SK-N-SH treated with all-trans-retinoic acid at 6 μM for 48 hours (cell line): ENCODE measurements around the gene P2RX4.

Experiments used
- CSDC2 ChIP-seq: fragments of 250-450 bp; sonication (Bioruptor Pico); IDR thresholded peaks from 2 replicates; pipeline ENCODE4 v1.5.0; 2020; ENCODE audit warnings: mild to moderate bottlenecking, moderate library complexity
- OSR1 ChIP-seq: fragments of 250-450 bp; sonication (Bioruptor Pico); IDR thresholded peaks from 2 replicates; pipeline ENCODE4 v1.8.0; 2022; ENCODE audit warnings: moderate library complexity, mild to moderate bottlenecking, inconsistent platforms
- PPARA ChIP-seq: fragments of 250-450 bp; sonication (Bioruptor Pico); IDR thresholded peaks from 2 replicates; pipeline ENCODE4 v1.5.0; 2020; ENCODE audit warnings: mild to moderate bottlenecking, borderline replicate concordance
- SNAI2 ChIP-seq: fragments of 250-450 bp; sonication (Bioruptor Pico); IDR thresholded peaks from 2 replicates; pipeline ENCODE4 v1.5.0; 2020; ENCODE audit warnings: mild to moderate bottlenecking, moderate library complexity
- TOX ChIP-seq: fragments of 250-450 bp; sonication (Bioruptor Pico); IDR thresholded peaks from 2 replicates; pipeline ENCODE4 v1.8.0; 2021; ENCODE audit warnings: mild to moderate bottlenecking, moderate library complexity, borderline replicate concordance
- ZFP3 ChIP-seq: fragments of 250-450 bp; sonication (Bioruptor Pico); IDR thresholded peaks from 2 replicates; pipeline ENCODE4 v1.5.0; 2020; ENCODE audit warnings: mild to moderate bottlenecking, moderate library complexity
- ZNF565 ChIP-seq: fragments of 450-650 bp; formaldehyde crosslinking; conservative IDR thresholded peaks from 2 replicates; pipeline ENCODE4 v1.5.0; 2020; ENCODE audit warnings: low read depth, mild to moderate bottlenecking, moderate library complexity
- TF ChIP-seq, protein P1 (sequence below): fragments of 250-450 bp; sonication (Bioruptor Pico); IDR thresholded peaks from 2 replicates; pipeline ENCODE4 v1.8.0; 2020; ENCODE audit warnings: mild to moderate bottlenecking, moderate library complexity, borderline replicate concordance
- TF ChIP-seq, protein P2 (sequence below): fragments of 250-450 bp; sonication (Bioruptor Pico); IDR thresholded peaks from 2 replicates; pipeline ENCODE4 v1.8.0; 2021; ENCODE audit warnings: low read depth, mild to moderate bottlenecking, moderate library complexity, borderline replicate concordance
- TF ChIP-seq, protein P3 (sequence below): fragments of 250-450 bp; sonication (Bioruptor Pico); IDR thresholded peaks from 2 replicates; pipeline ENCODE4 v1.5.1; 2021; ENCODE audit warnings: mild to moderate bottlenecking, moderate library complexity

DNA sequence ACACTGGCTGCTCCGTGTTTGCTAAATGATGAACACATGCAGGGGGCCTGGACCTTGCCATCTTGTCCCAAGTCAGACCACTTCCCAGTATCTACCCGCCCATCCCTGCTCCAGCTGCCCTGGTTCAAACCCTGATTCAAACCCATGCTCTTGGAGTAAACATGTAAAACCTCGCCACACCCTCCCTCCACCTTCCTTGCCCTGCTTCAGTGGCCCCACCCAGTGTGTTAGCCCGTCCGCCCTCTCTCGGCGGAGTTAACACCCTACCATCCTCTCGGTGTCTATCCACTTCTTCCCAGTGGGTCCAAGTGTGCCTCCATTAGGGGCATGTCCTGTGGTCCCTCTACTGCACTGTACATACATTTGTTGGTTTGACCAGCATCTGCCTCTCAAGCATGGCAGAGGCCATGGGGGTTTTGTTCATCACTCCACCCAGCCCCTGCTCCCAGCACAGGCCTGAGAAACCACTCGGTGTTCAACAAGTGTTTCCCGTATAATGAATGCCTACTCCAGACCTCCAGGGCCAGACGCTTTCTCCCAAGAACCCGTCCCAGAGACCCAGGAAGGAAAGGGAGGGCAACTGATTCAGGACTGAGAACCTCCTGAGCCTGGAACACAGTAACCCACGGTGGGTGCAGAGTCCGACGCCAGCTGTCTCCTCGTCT, 37.1 kb downstream of the P2RX4 start:
- no peak for TF ChIP-seq ZFP3 (CRISPR knock-in tag)
- TF ChIP-seq OSR1 (CRISPR knock-in tag) = no peak
- no peak for TF ChIP-seq SNAI2 (CRISPR knock-in tag)
- no peak for TF ChIP-seq TOX (CRISPR knock-in tag)
- TF ChIP-seq, protein P1, sequence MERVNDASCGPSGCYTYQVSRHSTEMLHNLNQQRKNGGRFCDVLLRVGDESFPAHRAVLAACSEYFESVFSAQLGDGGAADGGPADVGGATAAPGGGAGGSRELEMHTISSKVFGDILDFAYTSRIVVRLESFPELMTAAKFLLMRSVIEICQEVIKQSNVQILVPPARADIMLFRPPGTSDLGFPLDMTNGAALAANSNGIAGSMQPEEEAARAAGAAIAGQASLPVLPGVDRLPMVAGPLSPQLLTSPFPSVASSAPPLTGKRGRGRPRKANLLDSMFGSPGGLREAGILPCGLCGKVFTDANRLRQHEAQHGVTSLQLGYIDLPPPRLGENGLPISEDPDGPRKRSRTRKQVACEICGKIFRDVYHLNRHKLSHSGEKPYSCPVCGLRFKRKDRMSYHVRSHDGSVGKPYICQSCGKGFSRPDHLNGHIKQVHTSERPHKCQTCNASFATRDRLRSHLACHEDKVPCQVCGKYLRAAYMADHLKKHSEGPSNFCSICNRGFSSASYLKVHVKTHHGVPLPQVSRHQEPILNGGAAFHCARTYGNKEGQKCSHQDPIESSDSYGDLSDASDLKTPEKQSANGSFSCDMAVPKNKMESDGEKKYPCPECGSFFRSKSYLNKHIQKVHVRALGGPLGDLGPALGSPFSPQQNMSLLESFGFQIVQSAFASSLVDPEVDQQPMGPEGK (CRISPR knock-in tag) = no peak
- TF ChIP-seq, protein P2, sequence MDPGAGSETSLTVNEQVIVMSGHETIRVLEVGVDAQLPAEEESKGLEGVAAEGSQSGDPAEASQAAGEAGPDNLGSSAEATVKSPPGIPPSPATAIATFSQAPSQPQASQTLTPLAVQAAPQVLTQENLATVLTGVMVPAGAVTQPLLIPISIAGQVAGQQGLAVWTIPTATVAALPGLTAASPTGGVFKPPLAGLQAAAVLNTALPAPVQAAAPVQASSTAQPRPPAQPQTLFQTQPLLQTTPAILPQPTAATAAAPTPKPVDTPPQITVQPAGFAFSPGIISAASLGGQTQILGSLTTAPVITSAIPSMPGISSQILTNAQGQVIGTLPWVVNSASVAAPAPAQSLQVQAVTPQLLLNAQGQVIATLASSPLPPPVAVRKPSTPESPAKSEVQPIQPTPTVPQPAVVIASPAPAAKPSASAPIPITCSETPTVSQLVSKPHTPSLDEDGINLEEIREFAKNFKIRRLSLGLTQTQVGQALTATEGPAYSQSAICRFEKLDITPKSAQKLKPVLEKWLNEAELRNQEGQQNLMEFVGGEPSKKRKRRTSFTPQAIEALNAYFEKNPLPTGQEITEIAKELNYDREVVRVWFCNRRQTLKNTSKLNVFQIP (CRISPR knock-in tag) = no peak
- TF ChIP-seq PPARA = no peak
- TF ChIP-seq, protein P3, sequence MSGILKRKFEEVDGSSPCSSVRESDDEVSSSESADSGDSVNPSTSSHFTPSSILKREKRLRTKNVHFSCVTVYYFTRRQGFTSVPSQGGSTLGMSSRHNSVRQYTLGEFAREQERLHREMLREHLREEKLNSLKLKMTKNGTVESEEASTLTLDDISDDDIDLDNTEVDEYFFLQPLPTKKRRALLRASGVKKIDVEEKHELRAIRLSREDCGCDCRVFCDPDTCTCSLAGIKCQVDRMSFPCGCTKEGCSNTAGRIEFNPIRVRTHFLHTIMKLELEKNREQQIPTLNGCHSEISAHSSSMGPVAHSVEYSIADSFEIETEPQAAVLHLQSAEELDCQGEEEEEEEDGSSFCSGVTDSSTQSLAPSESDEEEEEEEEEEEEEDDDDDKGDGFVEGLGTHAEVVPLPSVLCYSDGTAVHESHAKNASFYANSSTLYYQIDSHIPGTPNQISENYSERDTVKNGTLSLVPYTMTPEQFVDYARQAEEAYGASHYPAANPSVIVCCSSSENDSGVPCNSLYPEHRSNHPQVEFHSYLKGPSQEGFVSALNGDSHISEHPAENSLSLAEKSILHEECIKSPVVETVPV (CRISPR knock-in tag) = no peak
- TF ChIP-seq ZNF565 = no peak
- no peak for TF ChIP-seq CSDC2 (CRISPR knock-in tag)
